Measurements from ENCODE around the gene MTUS2.

DNA sequence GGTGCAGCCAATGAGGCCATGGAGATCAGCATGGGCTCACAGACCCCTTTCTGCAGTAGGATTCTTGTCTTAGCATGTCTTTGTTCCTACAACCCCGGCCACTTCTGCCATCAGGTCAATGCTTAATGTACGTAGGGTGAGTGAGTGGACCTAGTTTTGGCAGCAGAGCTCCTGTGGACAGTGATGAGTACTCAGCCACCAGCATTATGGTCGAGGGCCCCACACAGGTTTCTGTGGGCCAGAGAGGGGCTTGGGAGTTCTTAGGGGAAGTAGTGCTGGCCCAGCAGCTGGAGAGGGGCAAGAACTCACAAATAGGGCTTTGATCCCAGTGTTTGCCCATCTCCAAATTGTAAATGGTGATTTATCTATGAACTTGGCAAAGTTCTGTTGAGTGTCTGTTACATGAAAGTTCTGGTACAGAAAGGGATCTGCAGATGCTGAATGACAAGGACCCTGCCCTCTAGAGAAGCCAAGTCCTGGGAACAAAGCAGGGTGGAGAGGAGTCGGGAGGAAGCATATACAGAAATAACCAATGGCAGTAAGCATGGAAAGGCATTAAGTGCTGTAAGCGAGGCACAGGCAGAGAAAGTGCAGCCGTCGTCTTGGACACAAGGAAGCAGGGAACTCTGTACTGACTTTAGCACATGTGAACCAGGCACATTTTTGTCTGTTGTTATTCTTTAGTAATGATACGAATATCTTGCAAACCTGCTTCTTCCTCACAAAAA, 185.1 kb downstream of the MTUS2 start:
- TF ChIP-seq USF1 (CRISPR knock-in tag; IDR thresholded peaks at IDR 0.05): no peak
- no peak for TF ChIP-seq SIN3A (IDR thresholded peaks at IDR 0.05; ENCODE audit: borderline replicate concordance in 2 of 2, control insufficient read depth in 1 of 2, low read depth in 2 of 2, low read length in 2 of 2)

Measured in K562 (cell line).